Measurements from ENCODE around the gene SBSN. TPM values are rescaled to one million over a fixed set of nuclear protein-coding genes. Genes with fewer than 3 reads are reported as not detected.

The SBSN gene
- total and polyA plus RNA-seq, 9 of the 15 experiments (the other 6 are each of a cell fraction or from before 2014, with no cell fraction given): 0.05 TPM; not detected in 8

GRCh38 chr19:35519291-35519690 is 8.8 kb downstream of the SBSN start:
- WGBS (ENCODE audit: insufficient coverage, low coverage, missing lambda C conversion rate): 8% methylated on average over 7 of the region's 7 CpGs
- ChIA-PET CTCF (ENCODE audit: low intra/inter-chr PET ratio) (no interaction called here), POLR2A (interaction anchor here (1.0 to 1.3 kb wide), 2 partner anchors 9 kb away, joined by 3 to 5 read pairs; no protein-coding TSS in a partner anchor)
- no peak for FAIRE-seq
- Histone ChIP-seq H3K4me1 (replicated peaks in 1 of 2; ENCODE audit: control insufficient read depth in 2 of 2, insufficient read depth in 2 of 2, low read length in 2 of 2) (peaks cover 0 to 4% of the 10 kb centered on the region in 2 experiments; a peak in 3 of 5 replicates), H3K4me3 (no peak overlapping the region), H3K9ac (ENCODE audit: insufficient read depth in 1 of 2, low read depth in 2 of 2, low read length in 2 of 2) (no peak overlapping the region), H2AFZ (ENCODE audit: low read depth, low read length) (no peak overlapping the region), H3K27ac (ENCODE audit: extremely low read depth, low read depth, low read length) (no peak overlapping the region), H3K27me3 (ENCODE audit: control insufficient read depth in 2 of 2, insufficient read depth in 2 of 2, low read length in 2 of 2) (peaks cover 19 to 59% of the 10 kb centered on the region in 2 experiments; a peak in 4 of 5 replicates), H4K20me1 (replicated peaks; ENCODE audit: control insufficient read depth, insufficient read depth, low read length) (peaks cover 4% of the 10 kb centered on the region; the same call in 1 of the 2 replicates), H3K9me3 (replicated peaks; ENCODE audit: control insufficient read depth, insufficient read depth, low read depth, low read length) (no peaks in the 10 kb centered on the region), H3K4me2 (ENCODE audit: insufficient read depth, low read length) (no peak overlapping the region), H3K79me2 (ENCODE audit: control insufficient read depth, insufficient read depth, low read length) (no peaks in the 10 kb centered on the region), H3K36me3 (ENCODE audit: control insufficient read depth, insufficient read depth, low read length) (no peaks in the 10 kb centered on the region), H3K9me1 (ENCODE audit: control insufficient read depth, insufficient read depth, low read length) (no peaks in the 10 kb centered on the region)
- BruUV-seq (replicated peaks): no TSS peak
- intact Hi-C loops (cut with micrococcal nuclease) (no loop called here), in situ Hi-C loops (cut with MboI) (no loop called here)
- DNase-seq (ENCODE audit: extremely low read depth in 1 of 4, low spot score in 3 of 4): no peak
- ATAC-seq: no peak; the same call in 2 of the 3 replicates
- TF ChIP-seq MEF2D (tag; conservative IDR thresholded peaks at IDR 0.05; ENCODE audit: low read depth): no peak
- TF ChIP-seq ZBTB40 (IDR thresholded peaks at IDR 0.05): no peak
- no peak for TF ChIP-seq ZBTB40 (CRISPR knock-in tag; IDR thresholded peaks at IDR 0.05)
- TF ChIP-seq TFAP4 (CRISPR knock-in tag; IDR thresholded peaks at IDR 0.05; ENCODE audit: borderline replicate concordance): no peak
- TF ChIP-seq SUPT5H (IDR thresholded peaks at IDR 0.05): no peak
- no peak for TF ChIP-seq GABPA (tag; conservative IDR thresholded peaks at IDR 0.05; ENCODE audit: low read depth)

Measured in K562 (cell line).